H9 (cell line): ENCODE results near the gene KRT3. TPM values are rescaled to one million over a fixed set of nuclear protein-coding genes. Genes with fewer than 3 reads are reported as not detected.

Experiments used
- DNase-seq: peaks from one replicate; pipeline ENCODE4 v3.0.0-alpha.2; 2017
- H2AFZ ChIP-seq: one replicate; pipeline ENCODE4 v1.6.1; 2013; ENCODE audit warnings: mild to moderate bottlenecking, low read length, control low read depth, moderate library complexity
- H2AK5ac ChIP-seq: 2 replicates; pipeline ENCODE4 v1.6.1; 2013; ENCODE audit warnings: low read length, control low read depth, mixed read lengths; ENCODE audit not compliant: insufficient read length
- H2BK120ac ChIP-seq: one replicate; pipeline ENCODE4 v1.6.1; 2013; ENCODE audit warnings: low read depth, mild to moderate bottlenecking, low read length, control low read depth, inconsistent platforms; ENCODE audit not compliant: poor library complexity, severe bottlenecking
- H2BK12ac ChIP-seq: 2 replicates; pipeline ENCODE4 v1.6.1; 2013; ENCODE audit warnings: low read length, control low read depth, mixed read lengths, low read depth; ENCODE audit not compliant: insufficient read length
- H2BK15ac ChIP-seq: 2 replicates; pipeline ENCODE4 v1.6.1; 2013; ENCODE audit warnings: low read depth, low read length, control low read depth
- H2BK20ac ChIP-seq: one replicate; pipeline ENCODE4 v1.6.1; 2013; ENCODE audit warnings: low read depth, mild to moderate bottlenecking, low read length, control low read depth, inconsistent platforms; ENCODE audit not compliant: poor library complexity, severe bottlenecking
- H2BK5ac ChIP-seq: 2 replicates; pipeline ENCODE4 v1.6.1; 2013; ENCODE audit warnings: low read length, control low read depth, mixed read lengths; ENCODE audit not compliant: insufficient read length
- H3K14ac ChIP-seq: 2 replicates; pipeline ENCODE4 v1.6.1; 2013; ENCODE audit warnings: low read length, control low read depth; ENCODE audit not compliant: insufficient read depth
- H3K18ac ChIP-seq: 2 replicates; pipeline ENCODE4 v1.6.1; 2013; ENCODE audit warnings: low read depth, mild to moderate bottlenecking, mixed read lengths, low read length, control low read depth; ENCODE audit not compliant: insufficient read length
- H3K23ac ChIP-seq: 2 replicates; pipeline ENCODE4 v1.6.1; 2013; ENCODE audit warnings: low read length, control low read depth, mixed read lengths, low read depth; ENCODE audit not compliant: insufficient read length
- H3K23me2 ChIP-seq: 2 replicates; pipeline ENCODE4 v1.6.1; 2013; ENCODE audit warnings: low read depth, mild to moderate bottlenecking, mixed read lengths, low read length, control low read depth; ENCODE audit not compliant: insufficient read length, poor library complexity, severe bottlenecking
- H3K27ac ChIP-seq: 2 replicates; pipeline ENCODE4 v1.5.1; 2013; ENCODE audit warnings: low read length, control low read depth, mixed read lengths, low read depth; ENCODE audit not compliant: insufficient read length
- H3K27me3 ChIP-seq: 2 replicates; pipeline ENCODE4 v1.6.1; 2013; ENCODE audit warnings: low read length, control low read depth, inconsistent platforms; ENCODE audit not compliant: insufficient read depth
- H3K4ac ChIP-seq: 2 replicates; pipeline ENCODE4 v1.6.1; 2013; ENCODE audit warnings: low read depth, mild to moderate bottlenecking, control low read depth, inconsistent platforms, low read length, moderate library complexity
- H3K4me1 ChIP-seq: 2 replicates; pipeline ENCODE4 v1.6.1; 2013; ENCODE audit warnings: low read length, control low read depth, inconsistent platforms; ENCODE audit not compliant: insufficient read depth
- H3K4me2 ChIP-seq: 2 replicates; pipeline ENCODE4 v1.6.1; 2013; ENCODE audit warnings: low read length, control low read depth, mixed read lengths; ENCODE audit not compliant: insufficient read length, insufficient read depth
- H3K56ac ChIP-seq: 2 replicates; pipeline ENCODE4 v1.6.1; 2013; ENCODE audit warnings: low read depth, mild to moderate bottlenecking, mixed read lengths, low read length, control low read depth; ENCODE audit not compliant: insufficient read length
- H3K79me1 ChIP-seq: 2 replicates; pipeline ENCODE4 v1.6.1; 2013; ENCODE audit warnings: low read depth, mild to moderate bottlenecking, moderate library complexity, low read length, control low read depth, inconsistent platforms; ENCODE audit not compliant: insufficient read depth, poor library complexity, severe bottlenecking
- H3K79me2 ChIP-seq: 2 replicates; pipeline ENCODE4 v1.6.1; 2013; ENCODE audit warnings: low read length, control low read depth, inconsistent platforms; ENCODE audit not compliant: insufficient read depth
- H3K9ac ChIP-seq: 2 replicates; pipeline ENCODE4 v1.6.1; 2013; ENCODE audit warnings: low read length, control low read depth, mixed read lengths; ENCODE audit not compliant: insufficient read length; ENCODE audit errors: extremely low read depth
- H3K9me3 ChIP-seq: one replicate; pipeline ENCODE4 v1.6.1; 2013; ENCODE audit warnings: low read depth, low read length, inconsistent platforms; ENCODE audit not compliant: control insufficient read depth
- H3T11ph ChIP-seq: one replicate; pipeline ENCODE4 v1.6.1; 2013; ENCODE audit warnings: mild to moderate bottlenecking, low read length, control low read depth, inconsistent platforms
- H4K20me1 ChIP-seq: one replicate; pipeline ENCODE4 v1.6.1; 2013; ENCODE audit not compliant: control insufficient read depth, insufficient read length, insufficient read depth
- H4K5ac ChIP-seq: 2 replicates; pipeline ENCODE4 v1.6.1; 2013; ENCODE audit warnings: low read depth, mild to moderate bottlenecking, mixed read lengths, low read length, control low read depth; ENCODE audit not compliant: insufficient read length
- H4K8ac ChIP-seq: replicated peaks from 2 replicates; pipeline ENCODE4 v1.6.1; 2013; ENCODE audit warnings: low read length, control low read depth, mixed read lengths, low read depth; ENCODE audit not compliant: insufficient read length
- H4K91ac ChIP-seq: 2 replicates; pipeline ENCODE4 v1.6.1; 2013; ENCODE audit warnings: low read depth, mild to moderate bottlenecking, moderate library complexity, mixed read lengths, low read length, control low read depth; ENCODE audit not compliant: insufficient read length
- H3K27ac Mint-ChIP-seq, 3 experiments: 2 replicates in 2 of 3; 3 replicates in 1 of 3; pipeline ENCODE4 v1.8.0; 2020 to 2021; ENCODE audit warnings: mixed read lengths in 3 of 3, mild to moderate bottlenecking in 1 of 3, moderate library complexity in 1 of 3
- H3K27me3 Mint-ChIP-seq: 2 replicates; pipeline ENCODE4 v1.8.0; 2021; ENCODE audit warnings: low read depth, mild to moderate bottlenecking, moderate library complexity, mixed read lengths
- H3K36me3 Mint-ChIP-seq, 3 experiments: 2 replicates in 2 of 3; 3 replicates in 1 of 3; pipeline ENCODE4 v1.8.0; 2020 to 2021; ENCODE audit warnings: low read depth in 3 of 3, mixed read lengths in 3 of 3; ENCODE audit not compliant: insufficient read depth in 1 of 3
- H3K4me1 Mint-ChIP-seq, 2 experiments: 2 replicates each; pipeline ENCODE4 v1.8.0; 2020; ENCODE audit warnings: mixed read lengths in 2 of 2
- H3K4me3 Mint-ChIP-seq, 2 experiments: 2 replicates in 1 of 2; 3 replicates in 1 of 2; pipeline ENCODE4 v1.8.0; 2020 to 2021; ENCODE audit warnings: mild to moderate bottlenecking in 2 of 2, mixed read lengths in 2 of 2, moderate library complexity in 1 of 2
- H3K9me3 Mint-ChIP-seq, 2 experiments: 2 replicates in 1 of 2; 3 replicates in 1 of 2; pipeline ENCODE4 v1.8.0; 2020; ENCODE audit warnings: mild to moderate bottlenecking in 2 of 2, mixed read lengths in 2 of 2, moderate library complexity in 1 of 2
- WGBS: extraction: QIAGEN DNeasy Blood & Tissue Kit; methylation state at CpG from one replicate; pipeline ENCODE4 v1.1.7; 2013; ENCODE audit warnings: missing lambda C conversion rate, low lambda C conversion rate, mixed read lengths; ENCODE audit not compliant: insufficient read length; ENCODE audit errors: extremely low coverage; 5-methylcytosine and 5-hydroxymethylcytosine counted together
- total RNA-seq: library from RNA; stranded (reverse); gene quantifications from 2 replicates; pipeline ENCODE4 v1.2.1, GENCODE V29; 2021
- TF ChIP-seq, protein P1 (sequence below): fragments of 200-600 bp; sonication (generic); conservative IDR thresholded peaks from 3 replicates; pipeline ENCODE4 v1.8.0; 2021; ENCODE audit warnings: antibody characterized with exemption, mild to moderate bottlenecking

KRT3 gene
- total RNA-seq, 1 experiment from 2014 or later = not detected

DNA sequence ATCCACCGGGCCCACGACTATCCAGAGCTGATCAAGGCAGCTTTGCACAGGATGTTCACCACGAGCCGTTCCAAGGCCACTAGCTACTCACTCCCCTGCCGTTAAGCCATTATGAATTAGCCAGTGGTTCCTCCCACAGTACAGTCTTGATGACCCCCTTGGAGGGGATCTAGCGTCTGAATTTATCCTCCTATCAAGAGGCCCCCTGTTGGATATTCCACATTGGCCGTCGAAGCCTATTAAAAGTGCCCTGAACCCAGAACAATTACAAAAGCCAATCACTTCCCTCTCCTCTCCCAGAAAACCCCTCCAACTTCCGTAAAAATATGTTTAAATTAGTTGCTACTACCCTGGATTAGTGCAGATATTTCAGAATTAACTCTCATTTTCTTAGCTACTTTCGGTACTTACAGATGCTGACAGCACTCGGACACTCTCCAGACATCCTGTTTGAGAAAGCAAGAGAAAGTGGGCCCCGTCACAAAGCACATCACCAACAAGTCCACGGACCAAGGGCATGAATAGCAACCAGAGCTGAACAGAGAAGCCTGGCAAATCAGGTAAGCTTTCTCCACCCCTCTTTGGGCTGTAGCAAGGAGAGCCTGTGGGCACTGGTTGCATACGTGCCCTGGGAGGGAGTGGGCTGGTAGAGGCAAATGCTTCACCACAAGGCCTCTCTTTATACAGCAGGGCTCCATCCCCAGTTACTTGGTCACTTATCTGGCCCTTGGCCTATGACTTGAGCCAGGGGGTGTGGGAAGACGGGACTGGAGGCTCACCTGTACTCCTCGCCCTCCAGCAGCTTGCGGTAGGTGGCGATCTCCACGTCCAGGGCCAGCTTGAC is 5.3 kb downstream of the KRT3 start:
- peaks cover 0 to 2% of the 10 kb centered on the region in 2 experiments; a peak in 2 of 5 replicates for H3K9me3 Mint-ChIP-seq

More for the DNA sequence above, 5.3 kb downstream of the KRT3 start:
- Histone ChIP-seq H2BK120ac (no peak overlapping the region), H3K23me2 (no peaks in the 10 kb centered on the region), H3T11ph (no peak overlapping the region), H3K18ac (no peak overlapping the region), H2BK15ac (no peak overlapping the region), H3K9me3 (no peaks in the 10 kb centered on the region), H3K23ac (no peak overlapping the region), H4K8ac (no peak overlapping the region), H3K9ac (no peak overlapping the region), H2AFZ (no peak overlapping the region), H3K79me2 (no peaks in the 10 kb centered on the region), H3K79me1 (no peaks in the 10 kb centered on the region), H3K14ac (no peak overlapping the region; the same call in 1 of the 2 replicates), H3K56ac (no peak overlapping the region), H2BK5ac (no peak overlapping the region), H3K4me1 (no peaks in the 10 kb centered on the region), H2AK5ac (no peak overlapping the region), H3K27ac (no peak overlapping the region), H2BK12ac (no peak overlapping the region), H4K5ac (no peak overlapping the region), H3K4me2 (no peak overlapping the region), H3K4ac (no peak overlapping the region), H4K20me1 (no peaks in the 10 kb centered on the region), H3K27me3 (no peaks in the 10 kb centered on the region), H2BK20ac (no peak overlapping the region), H4K91ac (no peak overlapping the region)
- no CpG with 5 or more reads among the region's 19 CpGs for WGBS
- no peak overlapping the region; a peak in 1 of 5 replicates for H3K4me3 Mint-ChIP-seq
- DNase-seq = no peak
- TF ChIP-seq, protein P1, sequence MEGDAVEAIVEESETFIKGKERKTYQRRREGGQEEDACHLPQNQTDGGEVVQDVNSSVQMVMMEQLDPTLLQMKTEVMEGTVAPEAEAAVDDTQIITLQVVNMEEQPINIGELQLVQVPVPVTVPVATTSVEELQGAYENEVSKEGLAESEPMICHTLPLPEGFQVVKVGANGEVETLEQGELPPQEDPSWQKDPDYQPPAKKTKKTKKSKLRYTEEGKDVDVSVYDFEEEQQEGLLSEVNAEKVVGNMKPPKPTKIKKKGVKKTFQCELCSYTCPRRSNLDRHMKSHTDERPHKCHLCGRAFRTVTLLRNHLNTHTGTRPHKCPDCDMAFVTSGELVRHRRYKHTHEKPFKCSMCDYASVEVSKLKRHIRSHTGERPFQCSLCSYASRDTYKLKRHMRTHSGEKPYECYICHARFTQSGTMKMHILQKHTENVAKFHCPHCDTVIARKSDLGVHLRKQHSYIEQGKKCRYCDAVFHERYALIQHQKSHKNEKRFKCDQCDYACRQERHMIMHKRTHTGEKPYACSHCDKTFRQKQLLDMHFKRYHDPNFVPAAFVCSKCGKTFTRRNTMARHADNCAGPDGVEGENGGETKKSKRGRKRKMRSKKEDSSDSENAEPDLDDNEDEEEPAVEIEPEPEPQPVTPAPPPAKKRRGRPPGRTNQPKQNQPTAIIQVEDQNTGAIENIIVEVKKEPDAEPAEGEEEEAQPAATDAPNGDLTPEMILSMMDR = 0 out of 3 replicates have a peak, but pooled peaks have one; percentile 19
- H3K27me3 Mint-ChIP-seq = peaks cover 9% of the 10 kb centered on the region
- no peaks in the 10 kb centered on the region for H3K36me3 Mint-ChIP-seq
- no peak overlapping the region; a peak in 1 of 7 replicates for H3K27ac Mint-ChIP-seq
- peaks cover 3 to 10% of the 10 kb centered on the region in 2 experiments; a peak in 3 of 4 replicates for H3K4me1 Mint-ChIP-seq
